ENCODE data around the gene ITGB1BP2. TPM values are rescaled to one million over a fixed set of nuclear protein-coding genes. Genes with fewer than 3 reads are reported as not detected.
"Not testable (repeated sequence)": the region's sequence is repeated elsewhere in the genome, so short reads cannot be mapped to it uniquely, and the experiment has no call there.

Gene ITGB1BP2
- total RNA-seq, 2 donors from 2014 or later: 0.77 to 6.5 TPM

DNA sequence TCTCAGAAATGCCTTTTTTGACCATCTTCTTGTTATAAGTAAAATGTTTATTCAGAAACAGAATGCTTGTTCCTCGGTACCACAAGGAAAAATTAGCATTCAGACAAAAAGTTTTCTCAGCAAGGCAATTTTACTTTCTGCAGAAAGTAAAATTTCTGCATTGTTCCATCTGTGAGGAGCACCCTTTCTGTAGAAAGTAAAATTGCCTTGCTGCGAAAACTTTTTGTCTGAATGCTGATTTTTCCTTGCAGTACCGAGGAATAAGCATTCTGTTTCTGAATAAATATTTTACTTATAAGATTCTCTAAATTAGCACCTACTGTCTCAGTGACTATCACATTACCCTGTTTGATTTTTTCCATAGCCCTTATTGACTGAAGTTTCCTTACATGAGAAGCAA is 24.8 kb downstream of the ITGB1BP2 start:
- Histone ChIP-seq H3K4me1 (replicated peaks) (no peaks in the 10 kb centered on the region), H3K9me3 (no peaks in the 10 kb centered on the region), H3K27me3 (replicated peaks; ENCODE audit: insufficient read depth) (no peaks in the 10 kb centered on the region), H3K4me3 (no peak overlapping the region), H3K27ac (no peak overlapping the region), H3K36me3 (no peaks in the 10 kb centered on the region)
- intact Hi-C loops (cut with DNase I): no loop called here
- no peak for TF ChIP-seq POLR2AphosphoS5 (IDR thresholded peaks at IDR 0.05)
- 98% methylated on average over 3 of the region's 3 CpGs for WGBS
- DNase-seq (ENCODE audit: low spot score): no peak

GRCh38 chrX:71349151-71349665 is 47.7 kb downstream of the ITGB1BP2 start:
- 54% methylated on average over 2 of the region's 5 CpGs for WGBS
- H3K27ac ChIP-seq; H3K36me3 ChIP-seq; H3K9me3 ChIP-seq; H3K4me3 ChIP-seq; H3K27me3 ChIP-seq (replicated peaks; ENCODE audit: insufficient read depth); DNase-seq (ENCODE audit: low spot score); intact Hi-C loops (cut with DNase I); H3K4me1 ChIP-seq (replicated peaks): not testable (repeated sequence)

GRCh38 chrX:71349867-71350266 is 48.3 kb downstream of the ITGB1BP2 start:
- H3K4me3 ChIP-seq; H3K27me3 ChIP-seq (replicated peaks; ENCODE audit: insufficient read depth); H3K27ac ChIP-seq; H3K36me3 ChIP-seq; H3K4me1 ChIP-seq (replicated peaks); DNase-seq (ENCODE audit: low spot score); intact Hi-C loops (cut with DNase I); H3K9me3 ChIP-seq: not testable (repeated sequence)
- no CpG with 5 or more reads among the region's 6 CpGs for WGBS

DNA sequence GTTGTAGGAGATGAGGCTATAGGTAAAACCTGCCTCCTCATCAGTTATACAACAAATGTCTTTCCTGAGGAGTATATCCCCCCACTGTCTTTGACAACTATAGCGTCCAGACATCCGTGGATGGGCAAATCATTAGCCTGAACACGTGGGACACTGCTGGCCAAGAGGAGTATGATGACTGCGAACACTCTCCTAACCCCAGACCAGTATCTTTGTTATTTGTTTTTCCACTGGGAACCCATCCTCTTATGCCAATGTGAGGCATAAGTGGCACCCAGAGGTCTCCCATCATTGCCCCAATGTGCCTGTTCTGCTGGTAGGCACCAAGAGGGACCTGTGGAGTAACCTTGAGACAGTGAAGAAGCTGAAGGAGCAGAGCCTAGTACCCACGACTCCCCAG is 50.9 kb downstream of the ITGB1BP2 start:
- DNase-seq (ENCODE audit: low spot score); H3K4me3 ChIP-seq; H3K4me1 ChIP-seq (replicated peaks); H3K36me3 ChIP-seq; H3K27ac ChIP-seq; H3K27me3 ChIP-seq (replicated peaks; ENCODE audit: insufficient read depth); H3K9me3 ChIP-seq; intact Hi-C loops (cut with DNase I): not testable (repeated sequence)
- WGBS: 86% methylated on average over 5 of the region's 5 CpGs

Other genes starting within 250 kb of the ITGB1BP2 start
- 10 to 100 TPM; 54.5 to 65.5 TPM for gene SNX12, start 233.4 kb upstream of the ITGB1BP2 start, total RNA-seq
- 10 to 100 TPM; 40.4 to 74.0 TPM for gene FOXO4, start 205.9 kb upstream of the ITGB1BP2 start, total RNA-seq
- not detected for gene CXorf65, start 195.0 kb upstream of the ITGB1BP2 start, total RNA-seq
- gene IL2RG, start 190.2 kb upstream of the ITGB1BP2 start, total RNA-seq: 1 to 10 TPM in 1 of 2 donors, under 1 TPM in 1; 0.73 to 2.8 TPM
- 10 to 100 TPM; 29.4 to 82.3 TPM for gene MED12, start 183.2 kb upstream of the ITGB1BP2 start, total RNA-seq
- gene NLGN3, start 156.9 kb upstream of the ITGB1BP2 start, total RNA-seq: 1 to 10 TPM; 1.4 to 9.4 TPM
- gene GJB1, start 78.5 kb upstream of the ITGB1BP2 start, total RNA-seq: 10 to 100 TPM; 28.3 to 57.6 TPM
- 10 to 100 TPM; 23.2 to 71.6 TPM for gene ZMYM3, start 47.6 kb upstream of the ITGB1BP2 start, total RNA-seq
- gene NONO, start 18.1 kb upstream of the ITGB1BP2 start, total RNA-seq: 100 to 1,000 TPM; 266 to 287 TPM
- gene TAF1, start 64.6 kb downstream of the ITGB1BP2 start, total RNA-seq: 10 to 100 TPM; 27.1 to 67.9 TPM
- gene OGT, start 231.4 kb downstream of the ITGB1BP2 start, total RNA-seq: 100 to 1,000 TPM in 1 of 2 donors, 10 to 100 TPM in 1; 68.0 to 126 TPM